NOMO-1 treated with DMSO at 0.1 percent for 48 hours (cell line): ENCODE data around the gene KIF17.

Experiments used
- DNase-seq: peaks from one replicate; lab custom pipeline; 2025; ENCODE audit not compliant: unreplicated experiment; lab: John Stamatoyannopoulos, UW

The KIF17 gene

GRCh38 chr1:20717452-20718342 is at the start of gene KIF17:
Gene KIF17, minus strand, starts transcription at chr1:20718007. Its CDS starts 301 bp downstream, at chr1:20717706.
- DNase-seq = peak; percentile 27

DNA sequence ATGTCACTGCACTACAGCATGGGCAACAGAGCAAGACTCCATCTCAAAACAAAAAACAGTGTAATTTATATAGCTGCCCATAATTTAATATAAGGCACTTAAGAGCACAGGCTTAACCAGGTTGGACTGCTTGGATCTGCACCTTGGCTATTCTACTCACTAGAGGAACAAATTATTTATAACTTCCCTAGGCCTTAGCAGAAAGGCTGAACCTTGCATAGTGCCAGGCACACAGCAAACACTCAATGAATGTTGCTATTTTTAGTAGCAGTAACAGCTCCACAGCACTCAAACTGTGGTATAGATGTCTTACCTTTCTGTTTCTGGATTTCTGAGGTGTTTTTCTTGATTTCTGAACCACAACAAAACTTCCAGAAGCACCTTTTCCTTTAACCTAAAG is 49.5 kb upstream of the KIF17 start:
- no peak for DNase-seq

DNA sequence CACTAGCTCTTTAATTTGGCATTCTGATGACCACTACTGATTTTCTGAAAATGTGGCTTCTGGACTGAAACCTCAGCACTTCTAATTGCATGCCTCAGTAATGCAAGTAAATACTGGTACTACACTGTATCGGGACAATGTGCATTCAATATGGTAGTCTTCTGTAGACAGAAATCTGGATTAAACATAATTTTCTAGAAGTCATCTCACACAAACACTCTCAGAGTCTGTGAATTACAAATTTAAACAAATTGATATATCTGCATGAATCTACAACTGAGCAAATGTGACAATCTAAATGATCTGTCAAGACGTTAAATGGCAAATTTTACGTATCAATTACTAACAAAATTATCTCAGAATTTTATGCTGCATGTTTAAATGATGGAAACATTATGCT is 45.6 kb upstream of the KIF17 start:
- no peak for DNase-seq

DNA sequence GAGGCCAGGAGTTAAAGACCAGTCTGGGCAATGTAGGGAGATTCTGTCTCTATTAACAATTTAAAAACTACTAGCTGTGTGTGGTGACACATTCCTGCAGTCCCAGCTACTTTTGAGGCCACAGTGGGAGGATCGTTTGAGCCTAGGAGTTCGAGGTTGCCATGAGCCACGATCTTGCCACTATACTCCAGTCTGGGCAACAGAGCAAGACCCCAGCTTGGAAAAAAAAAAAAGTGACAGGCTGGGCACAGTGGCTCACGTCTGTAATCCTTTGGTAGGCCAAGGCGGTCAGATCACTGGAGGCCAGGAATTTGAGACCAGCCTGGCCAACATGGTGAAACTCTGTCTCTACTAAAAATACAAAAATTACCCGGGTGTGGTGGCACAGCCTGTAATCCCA is 42.5 kb upstream of the KIF17 start:
- DNase-seq = no peak

DNA sequence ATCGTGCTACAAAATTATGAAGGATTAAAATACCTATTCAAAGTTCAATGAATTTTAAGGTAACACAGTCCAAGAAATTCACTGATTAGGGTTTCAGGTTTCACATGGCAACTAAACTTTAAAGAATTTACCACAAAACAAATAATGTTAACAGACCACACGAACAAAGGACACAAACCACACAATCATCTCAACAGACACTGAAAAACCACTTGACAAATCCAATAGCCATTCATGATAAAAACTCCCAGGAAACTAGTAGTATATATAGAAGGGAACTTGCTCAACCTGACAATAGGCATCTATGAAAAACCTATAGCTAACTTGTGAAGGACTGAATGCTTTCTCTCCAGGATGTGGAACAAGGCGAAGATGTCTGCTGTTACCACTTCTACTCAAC is 35.8 kb upstream of the KIF17 start:
- DNase-seq = no peak

- DNase-seq = no peak
Measured at GRCh38 chr1:20751462-20751990, 33.7 kb upstream of the KIF17 start.

- DNase-seq = no peak
Measured at GRCh38 chr1:20742671-20743070, 24.9 kb upstream of the KIF17 start.

GRCh38 chr1:20740781-20741180 is 23.0 kb upstream of the KIF17 start:
- no peak for DNase-seq

- DNase-seq = no peak
Measured at GRCh38 chr1:20739225-20739624, 21.4 kb upstream of the KIF17 start.

- no peak for DNase-seq
Measured at GRCh38 chr1:20735581-20736111, 17.8 kb upstream of the KIF17 start.

DNA sequence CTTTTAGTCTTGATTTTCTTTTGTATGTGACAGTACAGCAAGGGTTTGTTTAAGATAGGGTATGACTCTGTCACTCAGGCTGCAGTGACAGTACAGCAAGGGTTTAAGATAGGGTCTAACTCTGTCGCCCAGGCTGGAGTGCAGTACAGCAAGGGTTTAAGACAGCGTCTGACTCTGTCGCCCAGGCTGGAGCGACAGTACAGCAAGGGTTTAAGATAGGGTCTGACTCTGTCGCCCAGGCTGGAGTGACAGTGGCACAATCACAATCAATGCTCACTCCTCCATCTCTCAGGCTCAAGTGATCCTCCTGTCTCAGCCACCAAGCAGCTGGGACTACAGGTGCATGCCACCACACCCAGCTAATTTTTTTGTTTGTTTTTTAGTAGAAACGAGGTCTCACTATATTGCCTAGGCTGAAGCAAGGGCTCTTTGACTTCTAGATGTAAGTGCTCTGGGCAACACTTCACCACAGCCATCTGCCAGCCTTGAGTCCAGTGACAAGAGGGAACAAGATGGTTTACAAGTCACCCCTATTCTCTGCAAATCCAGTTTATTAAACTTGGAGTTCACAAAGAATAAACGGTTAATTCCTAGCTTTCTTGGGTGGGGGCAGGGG is 15.7 kb upstream of the KIF17 start:
- no peak for DNase-seq

GRCh38 chr1:20732588-20733359 is 15.0 kb upstream of the KIF17 start, which contains the start of gene SH2D5:
Gene SH2D5, minus strand, starts transcription at chr1:20732703. Its CDS starts 4,659 bp downstream, at chr1:20728044.
- peak; percentile 90 for DNase-seq

DNA sequence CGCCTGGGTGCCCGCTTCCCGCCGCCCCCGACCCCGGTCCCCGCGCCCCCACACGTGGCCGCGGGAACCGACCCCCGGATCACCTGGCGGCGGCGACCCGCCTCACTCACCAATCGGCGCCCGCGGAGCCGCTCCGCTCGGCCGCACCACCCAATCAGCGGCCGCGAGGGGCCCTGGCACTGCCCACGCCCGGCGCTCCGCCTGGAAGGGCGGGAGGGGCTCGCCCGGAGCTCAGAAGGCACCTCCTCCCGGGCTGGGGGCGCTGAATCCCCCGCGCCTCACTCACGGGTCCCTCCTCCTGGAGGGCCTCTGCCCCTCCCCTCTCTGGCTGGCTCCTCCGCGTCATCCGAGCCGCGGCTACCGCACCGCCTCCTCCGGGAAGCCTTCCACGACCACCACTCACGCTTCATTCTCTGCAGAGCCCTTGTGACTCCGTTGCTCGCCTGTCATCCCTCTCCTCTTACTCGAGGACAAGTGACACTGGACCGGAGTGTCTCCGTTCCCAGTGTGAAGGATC is 14.3 kb upstream of the KIF17 start:
- DNase-seq = peak; percentile 16

DNA sequence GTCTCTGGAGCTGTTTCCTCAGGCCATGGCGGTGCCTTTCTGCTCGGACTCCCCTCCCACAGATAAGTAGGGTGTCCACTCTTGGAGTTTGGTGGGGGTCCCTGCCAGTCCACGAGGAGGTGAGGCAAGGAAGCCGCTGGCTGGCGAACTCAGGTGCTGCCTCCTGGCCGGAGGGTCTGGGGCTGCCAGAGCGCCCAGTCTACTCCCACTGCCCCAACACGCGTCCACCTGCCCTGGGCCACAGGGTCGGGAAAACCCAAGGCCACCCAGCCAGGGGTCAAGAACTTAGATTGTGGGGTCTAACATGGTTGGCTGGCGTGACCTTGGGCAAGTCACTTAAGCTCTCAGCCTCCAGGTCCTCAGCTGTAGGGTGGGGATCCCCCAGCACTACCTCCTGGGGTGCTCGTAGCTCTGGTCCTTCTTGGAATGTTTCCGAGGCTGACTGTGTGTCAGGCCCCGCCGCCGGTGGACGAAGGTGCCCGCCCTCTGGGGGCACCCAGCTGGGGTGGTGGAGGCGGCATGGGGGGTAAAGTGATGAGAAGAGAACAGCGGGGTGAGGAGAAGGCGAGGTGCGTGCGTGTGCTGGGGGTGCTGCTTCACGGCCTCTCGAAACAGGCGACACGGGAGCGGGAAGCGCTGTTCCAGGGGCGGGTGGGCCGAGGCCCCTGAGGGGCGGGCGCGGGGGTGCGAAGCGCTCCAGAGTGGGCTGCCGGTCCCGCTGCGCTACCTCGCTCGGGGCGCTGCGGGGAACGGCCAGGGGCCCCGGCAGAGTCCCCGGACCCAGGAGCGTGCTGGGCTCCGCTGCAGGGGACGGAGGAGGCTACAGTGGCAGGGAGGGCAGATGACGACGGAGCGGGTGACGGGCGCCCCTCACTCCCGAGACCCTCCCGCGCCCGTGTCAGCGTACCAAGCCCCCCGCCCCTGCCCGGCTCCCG is 13.5 kb upstream of the KIF17 start:
- DNase-seq = no peak

DNA sequence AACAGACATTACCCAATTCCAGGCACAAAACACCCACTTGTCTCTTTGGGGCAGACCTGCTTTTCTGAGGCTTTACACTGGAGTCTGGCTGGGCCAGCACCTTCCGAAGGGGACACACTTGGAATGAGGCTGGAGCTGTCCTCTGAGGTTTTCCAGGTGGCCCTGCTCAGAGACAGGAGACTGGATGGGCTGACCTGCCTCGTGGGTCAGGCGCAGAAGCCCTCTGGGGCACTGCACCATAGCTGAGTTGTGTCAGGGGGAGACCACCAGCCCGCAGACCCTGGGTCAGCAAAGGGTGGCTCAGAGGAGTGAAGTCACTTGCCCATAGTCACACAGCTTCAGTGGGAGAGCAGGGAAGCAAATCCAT is 12.9 kb upstream of the KIF17 start:
- no peak for DNase-seq

DNA sequence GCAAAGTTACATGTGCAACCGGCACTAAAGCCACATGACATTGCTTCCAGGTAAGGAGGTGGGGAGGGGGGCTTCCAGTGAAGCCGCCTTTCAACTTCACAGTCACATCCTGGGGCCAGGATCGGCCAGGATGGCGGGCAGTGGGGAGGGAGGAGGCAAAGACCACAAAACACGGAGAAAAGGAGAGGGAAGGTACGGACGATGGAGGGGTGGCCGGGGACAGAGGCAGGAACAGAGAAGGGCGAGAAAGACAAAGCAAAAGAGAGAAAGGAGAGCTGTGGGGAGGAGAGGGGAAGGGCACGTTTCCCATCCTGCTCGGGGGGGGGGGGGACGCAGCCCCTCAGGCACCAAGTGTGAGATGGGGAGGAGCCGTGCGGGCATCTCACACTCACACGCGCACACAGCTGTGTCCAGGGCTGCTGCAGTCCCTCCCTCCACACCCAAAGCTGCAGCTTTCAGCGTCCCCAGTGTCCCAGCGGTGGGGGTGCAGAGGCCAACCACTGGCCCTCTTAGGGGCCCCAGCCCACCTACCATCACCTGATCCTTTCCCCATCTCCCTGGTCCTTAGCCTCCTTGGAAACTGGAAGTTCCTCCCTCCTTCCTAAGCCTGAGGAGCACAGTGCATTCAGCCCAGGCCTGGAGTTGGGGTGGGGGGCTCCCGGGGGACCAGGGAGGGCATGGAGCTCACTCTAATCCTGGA is 12.3 kb upstream of the KIF17 start:
- DNase-seq = no peak

DNA sequence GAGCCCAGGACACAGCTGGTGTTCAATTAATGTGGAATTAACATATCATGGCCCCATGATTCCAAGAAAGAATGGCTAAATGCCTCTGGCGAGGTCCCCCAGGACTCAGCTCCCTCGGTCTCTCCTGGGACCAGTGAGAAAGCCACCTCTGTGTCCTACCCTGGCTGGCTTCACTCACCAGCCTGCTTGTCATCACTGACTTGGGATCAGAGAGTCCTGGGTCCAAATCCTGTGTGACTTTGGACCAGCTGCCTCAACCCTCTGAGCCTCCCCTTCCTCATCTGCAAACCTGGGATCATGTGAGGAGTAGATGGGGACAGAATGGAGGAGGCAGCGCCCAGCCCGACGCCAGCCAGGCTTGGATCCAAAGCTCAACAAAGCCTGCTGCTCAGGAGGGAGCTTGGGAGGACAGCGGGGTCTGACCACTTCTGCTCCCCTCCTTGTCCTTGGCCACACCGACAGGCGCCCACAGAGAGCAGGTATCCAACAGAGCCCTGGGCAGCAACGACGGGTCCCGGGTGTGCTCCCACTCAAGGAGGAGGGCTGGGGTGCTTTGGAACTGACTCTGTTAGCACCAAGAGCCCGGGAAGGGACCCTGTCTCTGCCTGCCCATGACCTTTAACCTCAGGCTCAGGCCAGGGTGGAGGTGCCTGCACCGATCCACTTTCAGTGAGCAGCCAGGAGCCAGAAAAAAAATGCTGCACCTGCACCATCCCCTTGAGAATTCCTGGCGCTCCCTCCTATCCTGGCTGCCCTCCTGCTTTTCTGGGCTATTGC is 11.5 kb upstream of the KIF17 start:
- no peak for DNase-seq

DNA sequence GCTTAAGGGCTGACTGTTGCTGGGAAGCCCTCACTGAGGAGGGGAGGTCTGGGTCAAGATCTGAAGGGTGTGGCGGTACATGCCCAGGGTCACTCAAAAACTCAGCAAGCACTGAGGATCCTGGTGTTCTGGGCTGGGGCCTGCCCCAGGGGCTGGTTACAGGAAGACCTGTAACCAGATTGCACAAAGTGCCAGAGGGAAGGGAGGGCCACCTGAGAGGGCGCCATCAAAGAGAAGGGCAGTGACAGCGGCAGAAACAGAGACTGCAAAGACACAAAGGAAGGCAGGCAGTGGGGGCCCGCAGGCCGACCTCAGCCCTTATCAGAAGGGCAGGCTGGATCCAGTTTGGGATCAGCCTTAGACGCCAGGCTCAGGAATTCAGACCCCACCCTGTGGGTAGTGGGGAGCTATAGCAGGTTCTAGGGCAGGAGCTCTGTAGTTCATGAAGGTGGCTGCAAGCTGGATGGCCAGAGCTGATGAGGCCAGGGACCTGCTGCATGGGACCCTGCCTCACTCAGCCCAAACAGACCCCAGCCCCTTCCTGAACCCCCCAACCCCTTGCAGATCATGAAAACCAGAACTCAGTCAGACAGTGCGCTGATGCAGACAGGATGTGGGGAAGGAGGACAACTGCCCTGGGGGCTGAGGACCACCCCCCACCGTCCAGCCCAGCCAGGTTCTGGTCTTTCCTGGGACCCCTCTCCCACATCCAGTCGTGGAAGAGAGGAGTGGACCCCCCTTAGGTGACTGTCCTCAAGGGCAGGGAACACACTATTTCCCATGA is 10.8 kb upstream of the KIF17 start:
- no peak for DNase-seq
